CD4-positive, alpha-beta T cell (primary cell): Measurements from ENCODE around the gene RPS15. TPM values are rescaled to one million over a fixed set of nuclear protein-coding genes. Genes with fewer than 3 reads are reported as not detected.

Source experiments
- ATAC-seq: fragments of 200-7000 bp; cut with Tn5 transposase; one replicate; pipeline ENCODE4 v1.10.0; 2022; ENCODE audit warnings: mild to moderate bottlenecking; ENCODE audit not compliant: poor library complexity
- CTCF ChIA-PET: fragments of 350-600 bp; sonication (Branson Sonifier 250); formaldehyde crosslinking; loops from one replicate; lab custom pipeline; 2021; ENCODE audit warnings: antibody characterized with exemption, inconsistent platforms; lab: Charles Lee
- POLR2A ChIA-PET: fragments of 350-600 bp; sonication (Branson Sonifier 250); formaldehyde crosslinking; loops from one replicate; lab custom pipeline; 2021; ENCODE audit warnings: antibody characterized with exemption, inconsistent platforms; lab: Charles Lee
- DNase-seq, 14 experiments: peaks; one replicate each; pipeline ENCODE4 v3.0.0-alpha.2; 2013 to 2020; ENCODE audit warnings: mixed read lengths in 2 of 14
- H3K27ac ChIP-seq, 2 donors: one replicate each; pipeline versions ENCODE4 v1.5.1 to v1.7.0; 2013; ENCODE audit warnings: low read length in 2 of 2, low read depth in 1 of 2, mild to moderate bottlenecking in 1 of 2
- H3K27me3 ChIP-seq, 2 experiments: 1 replicate in 1 of 2; 2 replicates in 1 of 2; pipeline versions ENCODE4 v1.6.1 to v1.7.0; 2013; ENCODE audit warnings: low read length in 2 of 2, control low read depth in 1 of 2, mild to moderate bottlenecking in 1 of 2, moderate library complexity in 1 of 2; ENCODE audit not compliant: insufficient read depth in 2 of 2, control insufficient read depth in 1 of 2
- H3K36me3 ChIP-seq: one replicate; pipeline ENCODE4 v1.6.1; 2013; ENCODE audit warnings: low read length, control low read depth; ENCODE audit not compliant: insufficient read depth
- H3K4me1 ChIP-seq: one replicate; pipeline ENCODE4 v1.6.1; 2013; ENCODE audit warnings: low read length, control low read depth; ENCODE audit not compliant: insufficient read depth
- H3K4me3 ChIP-seq: one replicate; pipeline ENCODE4 v1.5.1; 2013; ENCODE audit warnings: mild to moderate bottlenecking, low read length, moderate library complexity
- H3K9me3 ChIP-seq, 2 experiments: 1 replicate in 1 of 2; 2 replicates in 1 of 2; pipeline versions ENCODE4 v1.6.1 to v1.7.0; 2013; ENCODE audit warnings: low read length in 2 of 2, mild to moderate bottlenecking in 2 of 2, control low read depth in 1 of 2, moderate library complexity in 1 of 2; ENCODE audit not compliant: control insufficient read depth in 1 of 2, insufficient read depth in 1 of 2
- H3K27ac Mint-ChIP-seq: one replicate; pipeline ENCODE4 v1.8.0; 2020; ENCODE audit warnings: mixed read lengths
- H3K27me3 Mint-ChIP-seq: one replicate; pipeline ENCODE4 v1.8.0; 2021; ENCODE audit warnings: mixed read lengths
- H3K36me3 Mint-ChIP-seq: one replicate; pipeline ENCODE4 v1.8.0; 2021; ENCODE audit warnings: low read depth, mixed read lengths
- H3K4me1 Mint-ChIP-seq: one replicate; pipeline ENCODE4 v1.8.0; 2021; ENCODE audit warnings: low read depth, mixed read lengths
- H3K4me3 Mint-ChIP-seq: one replicate; pipeline ENCODE4 v1.8.0; 2020; ENCODE audit warnings: mild to moderate bottlenecking, mixed read lengths
- H3K9me3 Mint-ChIP-seq: one replicate; pipeline ENCODE4 v1.8.0; 2020; ENCODE audit warnings: mixed read lengths
- intact Hi-C, 2 experiments: fragments of 100-400 bp; cut with DNase I in 1 of 2; cut with micrococcal nuclease in 1 of 2; formaldehyde crosslinking; loops; one replicate each; pipeline versions ENCODE4 v1.15.1 to v1.9.0; 2023 to 2025; cut with DNase I, micrococcal nuclease
- total RNA-seq, 174 experiments: library from RNA in 2 of 174; stranded (reverse) in 2 of 174; gene quantifications; one replicate each; pipeline ENCODE4 v1.2.3 and lab custom pipeline; 2021 to 2026
- TF ChIP-seq, protein P1 (sequence below): fragments of 200-600 bp; IDR thresholded peaks from one replicate; pipeline ENCODE4 v1.8.0; 2022; ENCODE audit warnings: antibody characterized with exemption, mild to moderate bottlenecking

The RPS15 gene
- total RNA-seq, 2 experiments from 2014 or later, result 2,193 to 2,200 TPM

GRCh38 chr19:1482361-1483130 is 44.4 kb downstream of the RPS15 start:
- Mint-ChIP-seq H3K27me3 (no peaks in the 10 kb centered on the region), H3K4me1 (peaks cover 13% of the 10 kb centered on the region), H3K27ac (no peak overlapping the region), H3K9me3 (no peaks in the 10 kb centered on the region), H3K36me3 (peaks cover 6% of the 10 kb centered on the region), H3K4me3 (no peak overlapping the region)
- H3K4me3 ChIP-seq, result no peak overlapping the region
- TF ChIP-seq, protein P1, sequence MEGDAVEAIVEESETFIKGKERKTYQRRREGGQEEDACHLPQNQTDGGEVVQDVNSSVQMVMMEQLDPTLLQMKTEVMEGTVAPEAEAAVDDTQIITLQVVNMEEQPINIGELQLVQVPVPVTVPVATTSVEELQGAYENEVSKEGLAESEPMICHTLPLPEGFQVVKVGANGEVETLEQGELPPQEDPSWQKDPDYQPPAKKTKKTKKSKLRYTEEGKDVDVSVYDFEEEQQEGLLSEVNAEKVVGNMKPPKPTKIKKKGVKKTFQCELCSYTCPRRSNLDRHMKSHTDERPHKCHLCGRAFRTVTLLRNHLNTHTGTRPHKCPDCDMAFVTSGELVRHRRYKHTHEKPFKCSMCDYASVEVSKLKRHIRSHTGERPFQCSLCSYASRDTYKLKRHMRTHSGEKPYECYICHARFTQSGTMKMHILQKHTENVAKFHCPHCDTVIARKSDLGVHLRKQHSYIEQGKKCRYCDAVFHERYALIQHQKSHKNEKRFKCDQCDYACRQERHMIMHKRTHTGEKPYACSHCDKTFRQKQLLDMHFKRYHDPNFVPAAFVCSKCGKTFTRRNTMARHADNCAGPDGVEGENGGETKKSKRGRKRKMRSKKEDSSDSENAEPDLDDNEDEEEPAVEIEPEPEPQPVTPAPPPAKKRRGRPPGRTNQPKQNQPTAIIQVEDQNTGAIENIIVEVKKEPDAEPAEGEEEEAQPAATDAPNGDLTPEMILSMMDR, result no peak
- CTCF ChIA-PET, result no interaction called here
- peaks cover 20% of the 10 kb centered on the region for H3K4me1 ChIP-seq
- no peak overlapping the region for H3K27ac ChIP-seq
- POLR2A ChIA-PET, result no interaction called here
- H3K36me3 ChIP-seq, result peaks cover under 1% of the 10 kb centered on the region
- H3K9me3 ChIP-seq, result no peaks in the 10 kb centered on the region
- ATAC-seq (no peak), DNase-seq (peak in 1 of 14 experiments; percentile 33)
- intact Hi-C loops, result no loop called here
- H3K27me3 ChIP-seq, result no peaks in the 10 kb centered on the region

GRCh38 chr19:1483131-1483978 is 45.2 kb downstream of the RPS15 start:
- H3K9me3 Mint-ChIP-seq, result no peaks in the 10 kb centered on the region
- Histone ChIP-seq H3K4me1 (peaks cover 12% of the 10 kb centered on the region), H3K27ac (no peak overlapping the region), H3K4me3 (no peak overlapping the region), H3K27me3 (no peaks in the 10 kb centered on the region), H3K9me3 (no peaks in the 10 kb centered on the region), H3K36me3 (no peaks in the 10 kb centered on the region)
- H3K27me3 Mint-ChIP-seq, result no peaks in the 10 kb centered on the region
- peaks cover 6% of the 10 kb centered on the region for H3K36me3 Mint-ChIP-seq
- no peak overlapping the region for H3K27ac Mint-ChIP-seq
- POLR2A ChIA-PET, result no interaction called here
- H3K4me3 Mint-ChIP-seq, result no peak overlapping the region
- TF ChIP-seq, protein P1, result no peak
- CTCF ChIA-PET, result no interaction called here
- H3K4me1 Mint-ChIP-seq, result peaks cover 7% of the 10 kb centered on the region
- ATAC-seq (no peak), DNase-seq (no peak)
- intact Hi-C loops, result no loop called here

DNA sequence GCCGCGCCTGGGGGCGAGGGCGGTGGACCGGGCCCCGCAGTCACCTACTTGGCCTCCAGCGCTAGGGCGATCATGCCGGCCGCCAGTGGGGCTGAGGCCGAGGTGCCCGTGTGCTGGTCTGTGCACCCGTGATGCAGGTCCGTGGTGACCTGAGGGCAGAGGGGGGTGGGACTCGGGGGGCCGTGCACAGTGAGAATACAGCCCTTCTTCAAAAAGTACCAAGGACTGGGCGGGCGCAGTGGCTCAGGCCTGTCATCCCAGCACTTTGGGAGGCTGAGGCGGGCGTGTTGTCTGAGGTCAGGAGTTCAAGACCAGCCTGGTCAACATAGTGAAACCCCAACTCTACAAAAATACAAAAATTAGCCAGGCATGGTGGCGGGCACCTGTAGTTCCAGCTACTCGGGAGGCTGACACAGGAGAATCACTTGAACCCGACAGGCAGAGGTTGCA is 45.8 kb downstream of the RPS15 start:
- Mint-ChIP-seq H3K27me3 (no peaks in the 10 kb centered on the region), H3K9me3 (no peaks in the 10 kb centered on the region), H3K4me1 (peaks cover 4% of the 10 kb centered on the region), H3K27ac (no peak overlapping the region), H3K36me3 (peaks cover 3% of the 10 kb centered on the region), H3K4me3 (no peak overlapping the region)
- Histone ChIP-seq H3K4me3 (no peak overlapping the region), H3K36me3 (no peaks in the 10 kb centered on the region), H3K9me3 (no peaks in the 10 kb centered on the region), H3K4me1 (peaks cover 6% of the 10 kb centered on the region), H3K27ac (no peak overlapping the region), H3K27me3 (no peaks in the 10 kb centered on the region)
- DNase-seq (no peak), ATAC-seq (no peak)
- TF ChIP-seq, protein P1, result no peak
- intact Hi-C loops, result no loop called here
- ChIA-PET POLR2A (no interaction called here), CTCF (no interaction called here)
